Measurements from ENCODE around the gene ANKEF1.

Gene ANKEF1

GRCh38 chr20:10090588-10091166 is 55.9 kb downstream of the ANKEF1 start:
- peak; percentile 43 to 59 for DNase-seq

DNA sequence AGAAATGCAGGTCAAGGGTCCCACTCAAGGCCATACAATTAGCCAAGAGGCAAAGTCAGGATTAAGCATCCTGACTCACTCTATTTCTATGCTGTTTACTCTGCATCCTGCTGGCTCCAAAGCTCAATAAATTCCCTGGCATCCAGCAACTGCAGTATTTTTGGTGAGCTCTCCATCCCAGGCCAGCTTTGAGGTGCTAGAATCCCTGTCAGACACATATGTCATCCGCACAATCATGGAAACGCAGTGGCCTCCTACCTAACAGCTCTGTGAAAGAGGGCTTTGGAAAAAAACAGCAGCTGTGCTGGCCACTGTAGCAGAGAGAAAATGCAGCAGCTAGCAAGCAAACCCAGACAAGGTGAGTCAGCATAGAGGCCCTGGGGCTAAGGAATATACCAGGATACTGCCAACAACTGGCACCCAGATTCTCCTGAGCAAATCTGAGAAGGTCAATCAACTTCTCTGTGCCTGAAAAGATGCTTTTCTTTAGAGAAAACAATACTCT is 58.4 kb downstream of the ANKEF1 start:
- no peak for DNase-seq

GRCh38 chr20:10094566-10095173 is 59.9 kb downstream of the ANKEF1 start:
- no peak for DNase-seq

DNA sequence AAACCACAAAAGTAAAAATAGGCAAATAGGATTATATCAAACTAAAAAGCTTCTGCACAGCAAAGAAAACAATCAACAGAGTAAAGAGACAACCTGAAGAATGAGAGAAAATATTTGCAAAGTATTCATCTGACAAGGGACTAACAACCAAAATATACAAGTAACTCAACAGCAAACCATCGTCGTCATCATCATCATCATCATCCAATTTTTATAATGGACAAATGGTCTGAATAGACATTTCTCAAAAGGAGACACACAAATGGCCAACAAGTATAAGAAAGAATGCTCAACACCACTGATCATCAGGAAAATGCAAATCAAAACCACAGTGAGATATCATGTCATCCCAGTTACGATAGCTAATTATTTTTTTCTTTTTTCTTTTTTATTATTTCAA is 62.0 kb downstream of the ANKEF1 start:
- no peak for DNase-seq

- no peak for DNase-seq
These were observed 70.3 kb downstream of the ANKEF1 start for GRCh38 chr20:10105046-10105445.
